Spleen (tissue), 11 donors: Measurements from ENCODE around the gene TRPC6. TPM values are rescaled to one million over a fixed set of nuclear protein-coding genes. Genes with fewer than 3 reads are reported as not detected.

Experiments
- DNase-seq: peaks from one replicate; pipeline ENCODE4 v3.0.0-alpha.2; 2020
- H3K27ac ChIP-seq, 8 donors: fragments of 200-600 bp; sonication (generic) in 7 of 8; 1 replicate in 4 of 8; 2 replicates in 4 of 8; pipeline versions ENCODE4 v1.5.0 to v1.8.0; 2016 to 2021; ENCODE audit warnings: inconsistent platforms in 4 of 8, mild to moderate bottlenecking in 4 of 8, moderate library complexity in 1 of 8
- H3K27me3 ChIP-seq, 7 donors: fragments of 200-600 bp; sonication (generic) in 6 of 7; replicated peaks in 1 of 7; 1 replicate in 4 of 7; 2 replicates in 3 of 7; pipeline versions ENCODE4 v1.5.0 to v1.8.0; 2016 to 2021; ENCODE audit warnings: inconsistent platforms in 3 of 7, mild to moderate bottlenecking in 1 of 7
- H3K36me3 ChIP-seq, 6 donors: fragments of 200-600 bp; sonication (generic) in 5 of 6; 1 replicate in 4 of 6; 2 replicates in 2 of 6; pipeline versions ENCODE4 v1.5.0 to v1.8.0; 2016 to 2021; ENCODE audit warnings: inconsistent platforms in 2 of 6
- H3K4me1 ChIP-seq, 6 donors: fragments of 200-600 bp; sonication (generic) in 5 of 6; 1 replicate in 3 of 6; 2 replicates in 3 of 6; pipeline versions ENCODE4 v1.5.0 to v1.8.0; 2016 to 2021; ENCODE audit warnings: inconsistent platforms in 3 of 6
- H3K4me3 ChIP-seq, 8 donors: fragments of 200-600 bp; sonication (generic) in 7 of 8; 1 replicate in 4 of 8; 2 replicates in 4 of 8; pipeline versions ENCODE4 v1.5.0 to v1.8.0; 2016 to 2021; ENCODE audit warnings: inconsistent platforms in 4 of 8, mild to moderate bottlenecking in 4 of 8, moderate library complexity in 2 of 8
- H3K9me3 ChIP-seq, 8 donors: fragments of 200-600 bp; sonication (generic) in 7 of 8; 1 replicate in 4 of 8; 2 replicates in 4 of 8; pipeline versions ENCODE4 v1.5.0 to v1.8.0; 2016 to 2021; ENCODE audit warnings: inconsistent platforms in 4 of 8
- POLR2A ChIP-seq, 3 donors: fragments of 450-650 bp; IDR thresholded peaks; one replicate each; pipeline ENCODE4 v1.5.1; 2017; ENCODE audit warnings: antibody characterized with exemption in 3 of 3, mild to moderate bottlenecking in 1 of 3
- POLR2AphosphoS5 ChIP-seq, 3 donors: sonication (generic); formaldehyde crosslinking; IDR thresholded peaks; one replicate each; pipeline ENCODE4 v1.5.1; 2017; ENCODE audit warnings: antibody characterized with exemption in 3 of 3
- WGBS, 5 donors: extraction: QIAGEN DNeasy Blood & Tissue Kit in 3 of 5; methylation state at CpG; one replicate each; pipeline versions ENCODE4 v1.1.5 to v1.1.7; 2013 to 2018; 5-methylcytosine and 5-hydroxymethylcytosine counted together
- intact Hi-C: fragments of 100-400 bp; cut with DNase I; formaldehyde crosslinking; loops from one replicate; pipeline ENCODE4 v1.15.0; 2023; ENCODE audit warnings: low total_unique reads
- polyA plus RNA-seq, 3 donors: library from polyadenylated mRNA; stranded (reverse); fragments of 200-250 nt; gene quantifications; one replicate each; pipeline ENCODE4 v1.2.1, GENCODE V29; 2013
- total RNA-seq, 7 donors: library from RNA; depleted of rRNA in 3 of 7; stranded (reverse); fragments of >200 nt in 3 of 7; fragmentation: NEBNext Ultra II Directional in 4 of 7; extraction: Animal tissue kit (Norgen Biotek cat#: 25700) in 4 of 7; gene quantifications; one replicate each; pipeline versions ENCODE4 v1.1.0 to v1.2.1, GENCODE V29; 2016 to 2021
- TF ChIP-seq, protein P1 (sequence below), 11 experiments: fragments of 200-600 bp in 7 of 11; fragments of 450-650 bp in 4 of 11; sonication (generic) in 4 of 11; IDR thresholded peaks in 8 of 11; conservative IDR thresholded peaks in 3 of 11; 1 replicate in 7 of 11; 2 replicates in 4 of 11; pipeline versions ENCODE4 v1.4.0 to v1.8.0; 2016 to 2021; ENCODE audit warnings: antibody characterized with exemption in 11 of 11, inconsistent platforms in 4 of 11, mild to moderate bottlenecking in 1 of 11
- donor health status: healthy with polysubstance abuse.
- donor health status: DM: no; HTN: no; CAD: no; lungs with moderate emphysema.
- donor health status: DM: no; HTN: no; CAD: no.
- donor health status: Bipolar disorder and iron deficiency.
- donor health status: healthy.
- donor health status: DM: no; HTN: no; CAD: no.
- donor health status: DM: yes; HTN: yes; CAD: no.

Gene TRPC6
- total and polyA plus RNA-seq, 10 donors: 0.30 to 6.6 (median 2.3) TPM

DNA sequence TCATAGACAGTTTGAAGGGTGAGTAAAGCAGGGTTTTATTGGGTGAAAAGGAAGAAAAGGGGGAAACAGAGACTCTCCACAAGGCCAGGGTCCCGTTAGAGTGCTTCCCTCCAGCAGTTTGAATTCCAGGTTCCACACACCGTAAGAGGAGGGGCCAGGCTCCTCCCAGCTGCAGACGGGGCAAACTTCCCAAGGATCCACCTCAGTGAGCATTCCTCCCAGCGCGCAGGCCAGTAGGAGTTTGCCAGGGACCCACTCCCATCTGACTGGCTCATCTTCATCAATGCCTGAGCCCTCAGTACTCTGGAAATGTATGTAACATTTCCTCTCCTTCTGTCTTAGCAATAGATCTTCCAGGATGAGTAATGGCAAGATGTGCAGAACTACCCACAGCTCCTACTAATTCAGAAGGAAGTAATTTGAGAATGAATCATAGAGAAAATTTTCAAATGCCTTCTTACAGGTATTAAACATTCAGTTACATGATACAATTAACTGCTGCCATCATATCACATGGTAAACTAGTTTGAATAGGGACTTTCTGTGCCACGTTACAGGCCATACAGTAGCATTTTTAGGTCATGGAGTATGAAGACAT, 34.0 kb upstream of the TRPC6 start:
- H3K36me3 ChIP-seq: no peaks in the 10 kb centered on the region
- intact Hi-C loops: no loop called here

DNA sequence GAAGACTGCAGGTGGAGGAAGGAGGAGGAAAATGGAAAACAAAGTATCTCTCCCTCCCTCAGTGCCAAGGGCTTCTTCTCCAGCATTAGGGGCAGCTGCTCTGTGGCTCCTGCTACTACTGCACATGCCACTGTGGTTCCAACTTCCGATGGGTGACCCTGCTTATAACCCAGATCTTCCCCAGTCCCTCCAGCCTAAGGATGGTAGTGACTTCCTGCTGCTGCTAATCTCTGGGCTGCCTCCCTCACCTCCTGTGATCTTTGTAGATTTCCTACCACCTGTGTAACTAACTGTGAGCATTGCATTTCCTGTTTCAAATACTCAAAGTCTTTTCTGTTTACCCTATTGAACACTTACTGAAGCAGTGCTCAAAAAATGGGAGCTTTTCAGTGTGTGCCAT, 28.7 kb upstream of the TRPC6 start:
- Histone ChIP-seq H3K27ac (no peak overlapping the region), H3K27me3 (no peaks in the 10 kb centered on the region), H3K9me3 (no peaks in the 10 kb centered on the region), H3K4me1 (no peaks in the 10 kb centered on the region), H3K4me3 (no peak overlapping the region), H3K36me3 (no peaks in the 10 kb centered on the region)
- TF ChIP-seq POLR2AphosphoS5 (IDR thresholded peaks at IDR 0.05) (no peak), POLR2A (IDR thresholded peaks at IDR 0.05) (no peak)
- TF ChIP-seq, protein P1, sequence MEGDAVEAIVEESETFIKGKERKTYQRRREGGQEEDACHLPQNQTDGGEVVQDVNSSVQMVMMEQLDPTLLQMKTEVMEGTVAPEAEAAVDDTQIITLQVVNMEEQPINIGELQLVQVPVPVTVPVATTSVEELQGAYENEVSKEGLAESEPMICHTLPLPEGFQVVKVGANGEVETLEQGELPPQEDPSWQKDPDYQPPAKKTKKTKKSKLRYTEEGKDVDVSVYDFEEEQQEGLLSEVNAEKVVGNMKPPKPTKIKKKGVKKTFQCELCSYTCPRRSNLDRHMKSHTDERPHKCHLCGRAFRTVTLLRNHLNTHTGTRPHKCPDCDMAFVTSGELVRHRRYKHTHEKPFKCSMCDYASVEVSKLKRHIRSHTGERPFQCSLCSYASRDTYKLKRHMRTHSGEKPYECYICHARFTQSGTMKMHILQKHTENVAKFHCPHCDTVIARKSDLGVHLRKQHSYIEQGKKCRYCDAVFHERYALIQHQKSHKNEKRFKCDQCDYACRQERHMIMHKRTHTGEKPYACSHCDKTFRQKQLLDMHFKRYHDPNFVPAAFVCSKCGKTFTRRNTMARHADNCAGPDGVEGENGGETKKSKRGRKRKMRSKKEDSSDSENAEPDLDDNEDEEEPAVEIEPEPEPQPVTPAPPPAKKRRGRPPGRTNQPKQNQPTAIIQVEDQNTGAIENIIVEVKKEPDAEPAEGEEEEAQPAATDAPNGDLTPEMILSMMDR (IDR thresholded peaks at IDR 0.05 in 8 of 11, conservative IDR thresholded peaks at IDR 0.05 in 3 of 11): no peak
- WGBS, 5 donors: 44 to 65% (median 63%) methylated on average over 1 of the region's 1 CpG
- no peak for DNase-seq
- intact Hi-C loops: no loop called here

More for the DNA sequence above, 34.0 kb upstream of the TRPC6 start:
- H3K4me3 ChIP-seq: no peak overlapping the region
- no peak overlapping the region for H3K27ac ChIP-seq
- H3K27me3 ChIP-seq: no peaks in the 10 kb centered on the region
- WGBS, 5 donors: 51 to 64% (median 58%) methylated on average over 6 of the region's 6 CpGs
- no peaks in the 10 kb centered on the region for H3K9me3 ChIP-seq
- no peak for DNase-seq
- H3K4me1 ChIP-seq: no peaks in the 10 kb centered on the region
- no peak for TF ChIP-seq POLR2AphosphoS5 (IDR thresholded peaks at IDR 0.05)
- TF ChIP-seq, protein P1 (IDR thresholded peaks at IDR 0.05 in 8 of 11, conservative IDR thresholded peaks at IDR 0.05 in 3 of 11): no peak

DNA sequence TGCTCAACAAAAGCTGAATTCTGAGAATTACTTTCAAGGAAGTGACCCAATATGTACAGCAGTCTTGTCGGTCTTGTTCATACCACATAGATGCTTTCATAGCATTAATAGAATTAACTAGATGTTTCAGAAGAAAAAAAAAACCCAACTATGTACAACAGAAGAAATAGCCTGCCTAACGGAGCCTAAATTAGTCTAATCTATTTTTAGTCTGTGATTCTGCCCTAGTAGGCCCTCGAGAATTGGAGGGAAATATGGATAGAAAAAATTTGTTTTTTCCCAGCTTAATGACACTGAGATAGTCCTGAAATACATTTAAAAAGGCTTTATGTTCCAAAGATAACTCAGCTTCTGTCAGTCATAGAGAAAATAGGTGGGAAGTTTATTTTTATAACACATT, 17.1 kb upstream of the TRPC6 start:
- 56 to 73% (median 71%) methylated on average over 3 of the region's 3 CpGs for WGBS, 5 donors
- no peak overlapping the region for H3K27ac ChIP-seq
- TF ChIP-seq, protein P1 (IDR thresholded peaks at IDR 0.05 in 8 of 11, conservative IDR thresholded peaks at IDR 0.05 in 3 of 11): no peak
- TF ChIP-seq POLR2AphosphoS5 (IDR thresholded peaks at IDR 0.05) (no peak), POLR2A (IDR thresholded peaks at IDR 0.05) (no peak)

DNA sequence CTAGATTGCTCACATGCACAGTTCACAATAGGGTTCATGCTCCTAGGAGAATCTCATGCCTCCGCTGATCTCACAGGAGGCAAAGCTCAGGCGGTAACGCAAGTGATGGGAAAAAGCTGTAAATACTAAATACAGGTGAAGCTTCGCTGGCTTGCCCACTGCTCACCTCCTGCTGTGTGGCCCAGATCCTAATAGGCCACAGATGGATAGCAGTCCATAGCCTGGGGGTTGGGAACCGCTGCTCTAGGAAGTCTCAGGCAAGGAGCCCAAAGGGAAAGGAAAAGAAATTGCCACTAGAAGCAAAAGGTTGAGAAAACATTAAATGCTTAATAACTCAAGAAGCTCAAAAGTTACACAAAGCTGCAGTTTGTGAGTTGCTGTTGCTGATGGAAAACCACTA, 3.2 kb upstream of the TRPC6 start:
- no peak for TF ChIP-seq POLR2AphosphoS5 (IDR thresholded peaks at IDR 0.05)
- TF ChIP-seq, protein P1 (IDR thresholded peaks at IDR 0.05 in 8 of 11, conservative IDR thresholded peaks at IDR 0.05 in 3 of 11): no peak
- TF ChIP-seq POLR2A (IDR thresholded peaks at IDR 0.05): no peak
- H3K27me3 ChIP-seq: peaks cover 0 to 31% (median 15%) of the 10 kb centered on the region in 7 donors
- no peak overlapping the region for H3K4me3 ChIP-seq
- peaks cover 0 to 7% (median 0%) of the 10 kb centered on the region in 8 donors for H3K9me3 ChIP-seq
- no peak overlapping the region for H3K27ac ChIP-seq
- DNase-seq: no peak
- 84 to 95% (median 86%) methylated on average over 5 of the region's 5 CpGs for WGBS, 5 donors
- H3K36me3 ChIP-seq: no peaks in the 10 kb centered on the region
- intact Hi-C loops: no loop called here
- H3K4me1 ChIP-seq: peaks cover 0 to 16% (median 6%) of the 10 kb centered on the region in 6 donors

More for the DNA sequence above, 17.1 kb upstream of the TRPC6 start:
- no peaks in the 10 kb centered on the region for H3K4me1 ChIP-seq
- no peaks in the 10 kb centered on the region for H3K36me3 ChIP-seq
- no peak overlapping the region for H3K4me3 ChIP-seq
- H3K9me3 ChIP-seq: no peaks in the 10 kb centered on the region
- H3K27me3 ChIP-seq: no peaks in the 10 kb centered on the region
- intact Hi-C loops: no loop called here
- no peak for DNase-seq
